HTERT RPE-1 (cell line): ENCODE measurements around the gene TAB2.
"Not testable (repeated sequence)": the region's sequence is repeated elsewhere in the genome, so short reads cannot be mapped to it uniquely, and the experiment has no call there.

Experiments used
- in situ Hi-C: fragments of 300-500 bp; cut with MboI; formaldehyde crosslinking; loops from 4 replicates; pipeline ENCODE4 v1.14.3; 2020; ENCODE audit warnings: low sequenced_read_pairs

TAB2 gene

GRCh38 chr6:149456311-149457021, 139.0 kb downstream of the TAB2 start:
- in situ Hi-C loops: no loop called here

GRCh38 chr6:149457316-149457884, 139.9 kb downstream of the TAB2 start:
- in situ Hi-C loops: no loop called here

GRCh38 chr6:149458196-149458595, 140.7 kb downstream of the TAB2 start:
- in situ Hi-C loops: no loop called here

- in situ Hi-C loops: no loop called here
Observed at GRCh38 chr6:149458806-149459205, 141.3 kb downstream of the TAB2 start.

GRCh38 chr6:149459761-149460160, 142.2 kb downstream of the TAB2 start:
- in situ Hi-C loops: no loop called here

- in situ Hi-C loops: not testable (repeated sequence)
Observed at GRCh38 chr6:149460249-149460648, 142.7 kb downstream of the TAB2 start.
